Retinal pigment epithelial cell (primary cell): Measurements from ENCODE around the gene ZDHHC1.

Experiments used
- DNase-seq: peaks from one replicate; pipeline ENCODE4 v3.0.0-alpha.2; 2010; ENCODE audit warnings: low read depth
- H3K4me3 ChIP-seq: 2 replicates; pipeline ENCODE4 v1.5.1; 2011; ENCODE audit warnings: mild to moderate bottlenecking, low read length, control low read depth, moderate library complexity
- TF ChIP-seq, protein P1 (sequence below): conservative IDR thresholded peaks from 2 replicates; pipeline ENCODE4 v1.5.1; 2011; ENCODE audit warnings: low read depth, low read length, control low read depth, inconsistent platforms

ZDHHC1 gene

DNA sequence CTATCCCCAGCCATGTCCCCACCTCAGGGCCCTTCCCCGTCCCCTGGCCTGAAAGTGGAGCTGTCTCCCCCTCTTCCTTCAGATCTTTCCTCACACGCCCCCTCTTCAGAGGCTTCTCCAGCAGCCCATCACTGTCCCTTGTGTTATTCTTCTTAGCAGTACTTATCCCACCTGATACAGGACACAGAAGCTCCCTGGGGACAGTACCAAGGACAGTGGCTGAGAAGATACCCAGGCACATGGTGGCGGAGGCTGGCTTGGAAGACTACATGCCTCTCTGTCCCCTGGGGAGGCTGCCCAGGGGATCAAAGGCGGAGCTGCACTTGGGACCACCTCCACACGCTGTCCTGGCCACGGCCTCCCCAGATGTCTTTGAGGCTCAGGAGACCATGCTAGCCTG lies 38.6 kb upstream of the ZDHHC1 start:
- TF ChIP-seq, protein P1, sequence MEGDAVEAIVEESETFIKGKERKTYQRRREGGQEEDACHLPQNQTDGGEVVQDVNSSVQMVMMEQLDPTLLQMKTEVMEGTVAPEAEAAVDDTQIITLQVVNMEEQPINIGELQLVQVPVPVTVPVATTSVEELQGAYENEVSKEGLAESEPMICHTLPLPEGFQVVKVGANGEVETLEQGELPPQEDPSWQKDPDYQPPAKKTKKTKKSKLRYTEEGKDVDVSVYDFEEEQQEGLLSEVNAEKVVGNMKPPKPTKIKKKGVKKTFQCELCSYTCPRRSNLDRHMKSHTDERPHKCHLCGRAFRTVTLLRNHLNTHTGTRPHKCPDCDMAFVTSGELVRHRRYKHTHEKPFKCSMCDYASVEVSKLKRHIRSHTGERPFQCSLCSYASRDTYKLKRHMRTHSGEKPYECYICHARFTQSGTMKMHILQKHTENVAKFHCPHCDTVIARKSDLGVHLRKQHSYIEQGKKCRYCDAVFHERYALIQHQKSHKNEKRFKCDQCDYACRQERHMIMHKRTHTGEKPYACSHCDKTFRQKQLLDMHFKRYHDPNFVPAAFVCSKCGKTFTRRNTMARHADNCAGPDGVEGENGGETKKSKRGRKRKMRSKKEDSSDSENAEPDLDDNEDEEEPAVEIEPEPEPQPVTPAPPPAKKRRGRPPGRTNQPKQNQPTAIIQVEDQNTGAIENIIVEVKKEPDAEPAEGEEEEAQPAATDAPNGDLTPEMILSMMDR, result no peak
- DNase-seq, result no peak

DNA sequence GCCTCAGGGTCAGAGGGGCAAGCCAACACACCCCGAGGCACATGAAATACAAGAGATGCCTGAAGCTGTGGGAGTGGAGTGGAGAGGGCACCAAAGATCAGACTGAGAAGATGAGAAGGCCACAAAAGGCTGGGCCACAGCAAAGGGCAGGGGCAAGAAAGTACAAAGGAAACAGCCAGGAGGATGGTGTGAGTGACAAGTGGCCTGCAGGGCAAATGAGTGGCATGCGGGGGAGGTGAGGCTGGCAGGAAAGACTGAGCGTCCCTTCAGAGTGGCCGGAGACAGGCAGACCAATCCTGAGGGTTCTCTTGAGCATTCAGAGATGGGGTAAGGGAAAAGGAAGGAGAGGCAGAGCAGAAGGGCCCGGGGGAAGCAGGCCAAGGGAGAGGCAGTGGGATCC lies 37.8 kb upstream of the ZDHHC1 start:
- no peak overlapping the region for H3K4me3 ChIP-seq
- DNase-seq, result no peak
- TF ChIP-seq, protein P1, result no peak

More for the DNA sequence above, 38.6 kb upstream of the ZDHHC1 start:
- no peak overlapping the region for H3K4me3 ChIP-seq

DNA sequence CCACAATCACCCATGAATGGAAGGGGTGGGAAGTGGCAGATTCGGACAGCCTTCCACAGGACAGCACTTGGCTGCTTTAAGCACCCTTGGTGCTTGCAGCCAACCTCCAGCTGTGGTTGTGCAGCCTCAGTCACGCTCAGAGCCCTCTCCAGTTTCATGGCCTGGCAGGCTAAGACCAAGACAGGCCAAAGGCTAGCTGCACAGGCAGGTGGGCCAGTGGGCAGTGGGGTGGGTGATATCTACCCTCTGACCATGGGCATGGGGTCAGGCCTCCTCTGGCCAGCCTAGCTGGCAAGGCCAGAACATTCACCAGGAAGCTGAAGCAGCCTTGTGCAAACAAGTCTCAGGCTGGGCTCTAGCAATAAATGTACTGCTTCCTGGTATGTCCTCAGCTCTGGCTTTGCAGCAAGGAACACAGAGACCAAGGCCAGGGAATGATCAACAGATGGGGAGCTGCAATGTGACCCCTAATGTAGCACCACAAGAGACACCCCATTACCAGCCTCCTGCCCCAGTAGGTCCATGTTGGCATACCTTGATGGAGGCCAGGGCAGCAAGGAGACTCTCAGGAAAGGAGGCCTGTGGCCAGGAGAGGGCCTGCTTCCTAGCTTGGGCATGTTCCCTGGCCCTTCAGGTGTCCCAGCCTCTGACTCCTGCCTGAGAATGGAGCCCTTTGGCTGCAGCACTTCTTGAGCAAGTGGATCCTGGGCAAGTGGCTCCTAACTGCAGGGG lies 35.6 kb upstream of the ZDHHC1 start:
- no peak overlapping the region for H3K4me3 ChIP-seq
- DNase-seq, result no peak
- TF ChIP-seq, protein P1, result no peak

DNA sequence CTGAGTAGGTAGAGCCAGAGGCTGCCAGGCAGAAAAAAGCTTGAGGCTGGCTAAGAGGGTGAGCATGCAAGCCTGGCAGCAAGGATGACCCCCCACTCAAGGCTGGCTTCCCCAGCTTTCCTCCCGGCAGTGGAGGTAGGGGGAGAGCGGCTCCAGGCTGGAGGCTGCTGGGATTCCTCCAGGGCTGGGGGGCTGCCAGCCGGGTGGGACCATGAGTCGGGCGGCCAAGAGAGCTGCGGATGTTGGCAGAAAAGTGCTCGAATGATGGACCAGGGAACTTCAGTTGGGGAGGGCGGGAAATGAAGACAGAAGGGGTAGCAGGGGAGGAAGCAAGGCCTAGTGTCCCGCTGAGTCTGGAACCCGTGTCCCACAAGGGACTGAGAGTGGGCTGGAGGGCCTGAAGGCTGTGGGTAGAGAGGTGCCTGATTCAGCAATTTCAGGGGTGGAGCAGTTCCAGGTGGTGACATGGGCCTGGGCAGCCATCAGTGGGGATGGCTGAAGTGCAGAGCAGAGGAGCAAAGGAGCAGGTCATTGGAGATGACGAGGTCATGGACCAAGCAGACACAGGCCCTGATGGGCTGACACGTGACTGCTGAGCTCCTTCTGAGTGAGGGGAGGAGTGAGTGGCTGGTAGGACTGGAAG lies 34.9 kb upstream of the ZDHHC1 start:
- H3K4me3 ChIP-seq, result no peak overlapping the region
- TF ChIP-seq, protein P1, result no peak
- DNase-seq, result no peak

DNA sequence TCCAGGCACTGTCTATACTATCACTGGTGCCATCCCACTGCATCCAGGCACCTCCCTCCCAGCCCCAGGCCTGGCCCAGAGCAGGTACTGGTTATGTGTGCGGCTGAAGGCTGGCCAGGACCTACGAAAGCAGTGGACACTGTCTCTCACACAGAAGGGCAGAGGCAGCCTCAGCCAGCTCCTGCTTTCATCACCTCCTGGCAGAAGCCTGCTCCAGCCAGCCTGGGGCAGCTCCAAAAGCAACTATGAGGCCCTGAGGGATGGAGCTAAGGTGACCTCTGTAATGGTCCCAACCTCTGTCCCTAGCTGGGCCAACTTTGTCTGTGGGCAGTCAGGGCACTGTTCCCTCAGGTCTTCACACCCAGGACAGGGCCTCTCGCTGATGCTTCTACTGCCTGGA lies 33.5 kb upstream of the ZDHHC1 start:
- no peak for DNase-seq
- H3K4me3 ChIP-seq, result no peak overlapping the region
- TF ChIP-seq, protein P1, result no peak

DNA sequence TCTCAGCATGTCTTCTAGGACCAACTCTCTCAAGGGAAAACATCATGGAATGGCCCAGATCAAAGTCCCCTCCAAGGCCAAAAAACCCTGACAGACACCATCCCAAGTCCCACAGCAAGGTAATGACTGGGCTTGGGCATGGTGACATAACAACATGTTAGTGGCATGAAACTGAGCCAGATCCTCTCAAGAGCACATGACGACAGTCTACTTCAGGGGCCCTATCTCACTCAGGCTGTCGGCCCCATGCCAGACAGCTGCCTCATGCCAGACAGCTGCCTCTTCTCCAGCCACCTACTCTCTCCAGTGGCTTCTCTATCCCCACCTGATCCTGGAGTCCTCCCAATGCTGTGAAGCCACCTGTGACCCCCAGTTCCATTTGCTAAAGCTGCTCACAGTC lies 33.1 kb upstream of the ZDHHC1 start:
- TF ChIP-seq, protein P1, result no peak
- H3K4me3 ChIP-seq, result no peak overlapping the region
- no peak for DNase-seq

DNA sequence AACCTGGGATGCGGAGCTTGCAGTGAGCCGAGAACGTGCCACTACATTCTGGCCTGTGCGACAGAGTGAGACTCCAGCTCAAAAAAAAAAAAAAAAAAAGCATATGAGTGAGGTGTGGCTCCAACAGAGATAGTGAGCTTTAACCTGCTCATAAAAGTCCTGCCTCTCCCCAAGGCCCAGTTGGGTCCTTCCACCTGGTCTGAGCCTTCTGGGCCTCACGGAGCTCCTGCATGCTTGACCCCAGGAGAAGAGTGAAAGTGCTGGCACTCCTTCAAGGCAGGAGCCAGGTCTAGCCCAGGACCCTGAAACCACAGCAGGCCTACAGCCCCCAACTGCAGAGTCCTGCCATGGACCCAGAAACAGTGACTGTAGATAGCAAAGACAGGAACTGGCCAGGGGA lies 32.3 kb upstream of the ZDHHC1 start:
- TF ChIP-seq, protein P1, result no peak
- no peak overlapping the region for H3K4me3 ChIP-seq
- no peak for DNase-seq
